ENCODE results near the gene RBMS1. TPM values are rescaled to one million over a fixed set of nuclear protein-coding genes. Genes with fewer than 3 reads are reported as not detected.

RBMS1 gene
- total and polyA plus RNA-seq, 2 experiments from 2014 or later: 55.5 to 94.8 TPM

DNA sequence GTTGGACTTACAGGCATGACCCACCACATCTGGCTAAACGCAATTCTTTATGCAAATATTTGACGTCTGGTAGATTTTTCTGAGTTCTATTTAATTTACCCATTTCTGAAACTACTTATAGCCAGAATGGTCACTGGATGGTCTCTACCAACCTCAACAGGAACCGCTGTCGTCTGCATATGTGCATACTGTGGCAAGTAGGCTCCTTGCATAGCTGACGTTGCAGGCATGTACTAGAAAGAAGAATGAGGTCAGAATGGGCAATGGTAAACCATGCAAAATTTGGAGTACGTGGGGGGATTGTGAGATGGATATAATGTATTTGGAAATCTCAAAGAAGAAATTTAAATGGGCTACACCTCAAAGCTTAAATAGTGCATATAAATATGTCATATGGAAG lies 216.5 kb downstream of the RBMS1 start (continued):
- TF ChIP-seq ZNF114 (CRISPR knock-in tag; IDR thresholded peaks at IDR 0.05) (no peak), EZH2 (IDR thresholded peaks at IDR 0.05; ENCODE audit: low read depth, unreplicated experiment) (no peak), STAT1 (IDR thresholded peaks at IDR 0.05; ENCODE audit: unreplicated experiment) (no peak)

DNA sequence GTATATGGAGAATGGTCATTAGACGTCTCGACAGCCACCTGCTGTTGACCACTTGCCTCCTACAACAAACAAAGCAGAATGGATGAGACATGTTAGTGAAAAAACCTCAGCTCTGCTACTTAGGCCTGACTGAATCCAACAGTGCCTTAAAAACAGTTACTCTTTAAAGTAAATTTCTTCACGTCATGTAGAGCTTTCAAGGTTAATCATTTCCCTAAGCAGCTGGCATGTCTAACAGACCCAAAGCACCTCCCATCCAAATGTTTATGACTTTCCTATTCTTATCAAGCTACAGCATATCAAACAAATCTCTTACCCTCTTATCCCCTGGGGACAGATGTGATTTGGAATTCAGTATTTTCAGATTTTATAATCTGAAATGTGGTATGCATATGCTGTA lies 218.0 kb downstream of the RBMS1 start:
- no peak for ATAC-seq
- Histone ChIP-seq H3K27me3 (ENCODE audit: insufficient read depth) (no peaks in the 10 kb centered on the region), H4K20me1 (replicated peaks; ENCODE audit: insufficient read depth) (no peaks in the 10 kb centered on the region), H3K36me3 (ENCODE audit: insufficient read depth) (0 out of 2 replicates have a peak, but pooled peaks cover 6% of the 10 kb centered on the region), H3K79me2 (replicated peaks; ENCODE audit: insufficient read depth) (no peaks in the 10 kb centered on the region), H3K4me3 (no peak overlapping the region), H3K4me2 (no peak overlapping the region), H2AFZ (no peak overlapping the region), H3K4me1 (ENCODE audit: insufficient read depth) (peaks cover 25% of the 10 kb centered on the region), H3K27ac (ENCODE audit: low read depth) (no peak overlapping the region), H3K9me2 (ENCODE audit: insufficient read depth) (no peaks in the 10 kb centered on the region), H3F3A (replicated peaks; ENCODE audit: low read depth) (peaks cover 11% of the 10 kb centered on the region; the same call in 1 of the 2 replicates)
- Mint-ChIP-seq H3K36me3 (ENCODE audit: low read depth) (peaks cover 35% of the 10 kb centered on the region), H3K9me3 (no peaks in the 10 kb centered on the region), H3K4me1 (peaks cover 29% of the 10 kb centered on the region), H3K4me3 (no peak overlapping the region), H3K27me3 (ENCODE audit: insufficient read depth, low read depth, poor library complexity) (peaks cover 7% of the 10 kb centered on the region), H3K27ac (no peak overlapping the region)
- DNase-seq (ENCODE audit: low spot score): no peak
- TF ChIP-seq CREB1 (CRISPR knock-in tag; IDR thresholded peaks at IDR 0.05; ENCODE audit: low read depth) (no peak), ZNF114 (CRISPR knock-in tag; IDR thresholded peaks at IDR 0.05) (no peak), POLR2AphosphoS5 (IDR thresholded peaks at IDR 0.05; ENCODE audit: low read depth) (no peak)
- TF ChIP-seq, protein P1, sequence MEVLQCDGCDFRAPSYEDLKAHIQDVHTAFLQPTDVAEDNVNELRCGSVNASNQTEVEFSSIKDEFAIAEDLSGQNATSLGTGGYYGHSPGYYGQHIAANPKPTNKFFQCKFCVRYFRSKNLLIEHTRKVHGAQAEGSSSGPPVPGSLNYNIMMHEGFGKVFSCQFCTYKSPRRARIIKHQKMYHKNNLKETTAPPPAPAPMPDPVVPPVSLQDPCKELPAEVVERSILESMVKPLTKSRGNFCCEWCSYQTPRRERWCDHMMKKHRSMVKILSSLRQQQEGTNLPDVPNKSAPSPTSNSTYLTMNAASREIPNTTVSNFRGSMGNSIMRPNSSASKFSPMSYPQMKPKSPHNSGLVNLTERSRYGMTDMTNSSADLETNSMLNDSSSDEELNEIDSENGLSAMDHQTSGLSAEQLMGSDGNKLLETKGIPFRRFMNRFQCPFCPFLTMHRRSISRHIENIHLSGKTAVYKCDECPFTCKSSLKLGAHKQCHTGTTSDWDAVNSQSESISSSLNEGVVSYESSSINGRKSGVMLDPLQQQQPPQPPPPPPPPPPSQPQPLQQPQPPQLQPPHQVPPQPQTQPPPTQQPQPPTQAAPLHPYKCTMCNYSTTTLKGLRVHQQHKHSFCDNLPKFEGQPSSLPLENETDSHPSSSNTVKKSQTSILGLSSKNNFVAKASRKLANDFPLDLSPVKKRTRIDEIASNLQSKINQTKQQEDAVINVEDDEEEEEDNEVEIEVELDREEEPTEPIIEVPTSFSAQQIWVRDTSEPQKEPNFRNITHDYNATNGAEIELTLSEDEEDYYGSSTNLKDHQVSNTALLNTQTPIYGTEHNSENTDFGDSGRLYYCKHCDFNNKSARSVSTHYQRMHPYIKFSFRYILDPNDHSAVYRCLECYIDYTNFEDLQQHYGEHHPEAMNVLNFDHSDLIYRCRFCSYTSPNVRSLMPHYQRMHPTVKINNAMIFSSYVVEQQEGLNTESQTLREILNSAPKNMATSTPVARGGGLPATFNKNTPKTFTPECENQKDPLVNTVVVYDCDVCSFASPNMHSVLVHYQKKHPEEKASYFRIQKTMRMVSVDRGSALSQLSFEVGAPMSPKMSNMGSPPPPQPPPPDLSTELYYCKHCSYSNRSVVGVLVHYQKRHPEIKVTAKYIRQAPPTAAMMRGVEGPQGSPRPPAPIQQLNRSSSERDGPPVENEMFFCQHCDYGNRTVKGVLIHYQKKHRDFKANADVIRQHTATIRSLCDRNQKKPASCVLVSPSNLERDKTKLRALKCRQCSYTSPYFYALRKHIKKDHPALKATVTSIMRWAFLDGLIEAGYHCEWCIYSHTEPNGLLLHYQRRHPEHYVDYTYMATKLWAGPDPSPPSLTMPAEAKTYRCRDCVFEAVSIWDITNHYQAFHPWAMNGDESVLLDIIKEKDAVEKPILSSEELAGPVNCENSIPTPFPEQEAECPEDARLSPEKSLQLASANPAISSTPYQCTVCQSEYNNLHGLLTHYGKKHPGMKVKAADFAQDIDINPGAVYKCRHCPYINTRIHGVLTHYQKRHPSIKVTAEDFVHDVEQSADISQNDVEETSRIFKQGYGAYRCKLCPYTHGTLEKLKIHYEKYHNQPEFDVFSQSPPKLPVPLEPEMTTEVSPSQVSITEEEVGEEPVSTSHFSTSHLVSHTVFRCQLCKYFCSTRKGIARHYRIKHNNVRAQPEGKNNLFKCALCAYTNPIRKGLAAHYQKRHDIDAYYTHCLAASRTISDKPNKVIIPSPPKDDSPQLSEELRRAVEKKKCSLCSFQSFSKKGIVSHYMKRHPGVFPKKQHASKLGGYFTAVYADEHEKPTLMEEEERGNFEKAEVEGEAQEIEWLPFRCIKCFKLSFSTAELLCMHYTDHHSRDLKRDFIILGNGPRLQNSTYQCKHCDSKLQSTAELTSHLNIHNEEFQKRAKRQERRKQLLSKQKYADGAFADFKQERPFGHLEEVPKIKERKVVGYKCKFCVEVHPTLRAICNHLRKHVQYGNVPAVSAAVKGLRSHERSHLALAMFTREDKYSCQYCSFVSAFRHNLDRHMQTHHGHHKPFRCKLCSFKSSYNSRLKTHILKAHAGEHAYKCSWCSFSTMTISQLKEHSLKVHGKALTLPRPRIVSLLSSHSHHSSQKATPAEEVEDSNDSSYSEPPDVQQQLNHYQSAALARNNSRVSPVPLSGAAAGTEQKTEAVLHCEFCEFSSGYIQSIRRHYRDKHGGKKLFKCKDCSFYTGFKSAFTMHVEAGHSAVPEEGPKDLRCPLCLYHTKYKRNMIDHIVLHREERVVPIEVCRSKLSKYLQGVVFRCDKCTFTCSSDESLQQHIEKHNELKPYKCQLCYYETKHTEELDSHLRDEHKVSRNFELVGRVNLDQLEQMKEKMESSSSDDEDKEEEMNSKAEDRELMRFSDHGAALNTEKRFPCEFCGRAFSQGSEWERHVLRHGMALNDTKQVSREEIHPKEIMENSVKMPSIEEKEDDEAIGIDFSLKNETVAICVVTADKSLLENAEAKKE (CRISPR knock-in tag; IDR thresholded peaks at IDR 0.05): no peak
- TF ChIP-seq, protein P2, sequence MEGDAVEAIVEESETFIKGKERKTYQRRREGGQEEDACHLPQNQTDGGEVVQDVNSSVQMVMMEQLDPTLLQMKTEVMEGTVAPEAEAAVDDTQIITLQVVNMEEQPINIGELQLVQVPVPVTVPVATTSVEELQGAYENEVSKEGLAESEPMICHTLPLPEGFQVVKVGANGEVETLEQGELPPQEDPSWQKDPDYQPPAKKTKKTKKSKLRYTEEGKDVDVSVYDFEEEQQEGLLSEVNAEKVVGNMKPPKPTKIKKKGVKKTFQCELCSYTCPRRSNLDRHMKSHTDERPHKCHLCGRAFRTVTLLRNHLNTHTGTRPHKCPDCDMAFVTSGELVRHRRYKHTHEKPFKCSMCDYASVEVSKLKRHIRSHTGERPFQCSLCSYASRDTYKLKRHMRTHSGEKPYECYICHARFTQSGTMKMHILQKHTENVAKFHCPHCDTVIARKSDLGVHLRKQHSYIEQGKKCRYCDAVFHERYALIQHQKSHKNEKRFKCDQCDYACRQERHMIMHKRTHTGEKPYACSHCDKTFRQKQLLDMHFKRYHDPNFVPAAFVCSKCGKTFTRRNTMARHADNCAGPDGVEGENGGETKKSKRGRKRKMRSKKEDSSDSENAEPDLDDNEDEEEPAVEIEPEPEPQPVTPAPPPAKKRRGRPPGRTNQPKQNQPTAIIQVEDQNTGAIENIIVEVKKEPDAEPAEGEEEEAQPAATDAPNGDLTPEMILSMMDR (conservative IDR thresholded peaks at IDR 0.05; ENCODE audit: low read depth in 2 of 2): no peak

All from GM23338 (cell line).